HepG2 (cell line): ENCODE data around the gene PXDC1. TPM values are rescaled to one million over a fixed set of nuclear protein-coding genes. Genes with fewer than 3 reads are reported as not detected.

Experiments
- ATAC-seq: fragments of 200-7000 bp; cut with Tn5 transposase; 3 replicates; pipeline ENCODE4 v1.9.1; 2020; ENCODE audit warnings: mild to moderate bottlenecking, moderate library complexity
- BruUV-seq: library from RNA; stranded (reverse); fragments of 400-500 nt; replicated peaks from 2 replicates; lab custom pipeline; 2021; lab: Mats Ljungman, UMichigan
- CTCF ChIA-PET: fragments of 300-600 bp; formaldehyde crosslinking; extraction: SDS; loops from one replicate; lab custom pipeline; 2021; ENCODE audit warnings: low total read pairs, inconsistent platforms, low intra/inter-chr PET ratio; lab: Yijun Ruan, JAX
- POLR2A ChIA-PET: fragments of 350-600 bp; sonication (Branson Sonifier 250); formaldehyde crosslinking; loops from one replicate; lab custom pipeline; 2020; ENCODE audit warnings: antibody characterized with exemption, inconsistent platforms; lab: Yijun Ruan, JAX
- DNase-seq: peaks from one replicate; pipeline ENCODE4 v3.0.0-alpha.2; 2015; ENCODE audit warnings: low spot score
- FAIRE-seq: peaks from 3 replicates; lab custom pipeline; 2011; peaks lifted over from hg19 to GRCh38; lab: Jason Lieb, UNC
- H2AFZ ChIP-seq: one replicate; pipeline ENCODE4 v1.6.1; 2011; ENCODE audit warnings: low read length, inconsistent platforms
- H3K27ac ChIP-seq: fragments of 300-600 bp; 3 replicates; pipeline ENCODE4 v1.8.0; 2011; ENCODE audit warnings: mixed run types, mild to moderate bottlenecking, mixed read lengths, low read length, inconsistent platforms; ENCODE audit not compliant: insufficient read depth; ENCODE audit errors: extremely low read length
- H3K27me3 ChIP-seq, 2 experiments: fragments of 200-600 bp in 1 of 2; 2 replicates in 1 of 2; 3 replicates in 1 of 2; pipeline versions ENCODE4 v1.6.0 to v1.8.0; 2011; ENCODE audit warnings: low read length in 2 of 2, mild to moderate bottlenecking in 2 of 2, moderate library complexity in 2 of 2, inconsistent platforms in 1 of 2; ENCODE audit not compliant: insufficient read depth in 2 of 2, control insufficient read depth in 1 of 2
- H3K36me3 ChIP-seq, 2 experiments: fragments of 200-600 bp in 1 of 2; replicated peaks in 1 of 2; 2 replicates in 1 of 2; 3 replicates in 1 of 2; pipeline versions ENCODE4 v1.5.1 to v1.8.0; 2011; ENCODE audit warnings: low read length in 2 of 2, inconsistent platforms in 1 of 2; ENCODE audit not compliant: insufficient read depth in 2 of 2, control insufficient read depth in 1 of 2
- H3K4me1 ChIP-seq: 2 replicates; pipeline ENCODE4 v1.5.1; 2012; ENCODE audit warnings: low read length, inconsistent platforms; ENCODE audit not compliant: insufficient read depth
- H3K4me2 ChIP-seq: 2 replicates; pipeline ENCODE4 v1.6.0; 2011; ENCODE audit warnings: low read depth, low read length, inconsistent platforms
- H3K4me3 ChIP-seq, 3 experiments: fragments of 200-600 bp in 1 of 3; sonication (generic), shearing (Covaris generic) in 1 of 3; replicated peaks in 1 of 3; 2 replicates each; pipeline ENCODE4 v1.5.1; 2011 to 2016; ENCODE audit warnings: low read length in 3 of 3, inconsistent platforms in 2 of 3, low read depth in 2 of 3, mild to moderate bottlenecking in 2 of 3, control low read depth in 1 of 3, mixed read lengths in 1 of 3; ENCODE audit not compliant: insufficient read depth in 1 of 3
- H3K79me2 ChIP-seq: one replicate; pipeline ENCODE4 v1.6.1; 2011; ENCODE audit warnings: low read length, inconsistent platforms; ENCODE audit not compliant: insufficient read depth
- H3K9ac ChIP-seq: 2 replicates; pipeline ENCODE4 v1.6.0; 2011; ENCODE audit warnings: mild to moderate bottlenecking, low read depth, low read length, inconsistent platforms; ENCODE audit not compliant: insufficient read depth
- H3K9me3 ChIP-seq: 2 replicates; pipeline ENCODE4 v1.5.1; 2012; ENCODE audit warnings: mild to moderate bottlenecking, low read length
- H4K20me1 ChIP-seq: 2 replicates; pipeline ENCODE4 v1.6.0; 2011; ENCODE audit warnings: inconsistent platforms, mild to moderate bottlenecking, low read length, moderate library complexity; ENCODE audit not compliant: insufficient read depth
- CBFB ChIP-seq: sonication (generic); formaldehyde crosslinking; IDR thresholded peaks from 2 replicates; pipeline ENCODE4 v1.4.0; 2020; ENCODE audit warnings: missing genetic modification reagents
- GLMP ChIP-seq: sonication (generic); formaldehyde crosslinking; IDR thresholded peaks from 2 replicates; pipeline ENCODE4 v1.9.0; 2021; ENCODE audit warnings: missing genetic modification reagents, mild to moderate bottlenecking, borderline replicate concordance
- MZF1 ChIP-seq: sonication (generic); formaldehyde crosslinking; IDR thresholded peaks from 2 replicates; pipeline ENCODE4 v1.8.1; 2023; ENCODE audit warnings: mild to moderate bottlenecking, missing genetic modification reagents, borderline replicate concordance
- PHF21A ChIP-seq: sonication (generic); formaldehyde crosslinking; IDR thresholded peaks from 2 replicates; pipeline ENCODE4 v1.5.0; 2020; ENCODE audit warnings: mild to moderate bottlenecking, missing genetic modification reagents
- SP4 ChIP-seq: sonication (generic); formaldehyde crosslinking; IDR thresholded peaks from 2 replicates; pipeline ENCODE4 v1.8.1; 2023; ENCODE audit warnings: mild to moderate bottlenecking, missing genetic modification reagents
- TOPORS ChIP-seq: sonication (generic); formaldehyde crosslinking; IDR thresholded peaks from 2 replicates; pipeline ENCODE4 v1.8.0; 2023; ENCODE audit warnings: mild to moderate bottlenecking, missing genetic modification reagents
- ZNF17 ChIP-seq: sonication (generic); formaldehyde crosslinking; IDR thresholded peaks from 2 replicates; pipeline ENCODE4 v1.5.0; 2020; ENCODE audit warnings: mild to moderate bottlenecking, missing genetic modification reagents
- ZNF18 ChIP-seq: sonication (generic); formaldehyde crosslinking; IDR thresholded peaks from 2 replicates; pipeline ENCODE4 v1.8.0; 2022; ENCODE audit warnings: mild to moderate bottlenecking, missing genetic modification reagents; ENCODE audit not compliant: insufficient replicate concordance
- ZNF281 ChIP-seq: sonication (generic); formaldehyde crosslinking; IDR thresholded peaks from 2 replicates; pipeline ENCODE4 v1.4.0; 2020; ENCODE audit warnings: missing genetic modification reagents, borderline replicate concordance
- ZNF44 ChIP-seq: sonication (generic); formaldehyde crosslinking; IDR thresholded peaks from 2 replicates; pipeline ENCODE4 v1.5.1; 2020; ENCODE audit warnings: mild to moderate bottlenecking, missing genetic modification reagents
- WGBS: methylation state at CpG from one replicate; pipeline ENCODE4 v1.1.6; 2017; ENCODE audit warnings: low lambda C conversion rate; 5-methylcytosine and 5-hydroxymethylcytosine counted together
- in situ Hi-C: cut with HindIII; loops from 2 replicates; pipeline ENCODE4 v1.10.0; 2017; ENCODE audit warnings: low pct_unique_long_range_greater_than_20kb; ENCODE audit not compliant: extremely low pct_ligation_motif_present
- intact Hi-C: fragments of 100-400 bp; cut with micrococcal nuclease; formaldehyde crosslinking; loops from one replicate; pipeline ENCODE4 v1.10.0; 2022; ENCODE audit not compliant: unreplicated experiment
- polyA plus RNA-seq, 8 experiments: library from polyadenylated mRNA; depleted of rRNA in 3 of 8; stranded (reverse) in 7 of 8; unstranded in 1 of 8; fragments of >200 nt; fragmentation: Illumina TruSeq in 4 of 8; extraction: Trizol in 4 of 8; gene quantifications; 2 replicates each; pipeline versions ENCODE4 v1.2.1 to v1.2.3, GENCODE V29; 2011 to 2016; ENCODE audit warnings: low read depth in 4 of 8, missing spikeins in 1 of 8, mixed read lengths in 1 of 8; ENCODE audit not compliant: insufficient read depth in 1 of 8
- total RNA-seq, 5 experiments: library from RNA; depleted of rRNA; stranded (reverse); fragments of >200 nt; fragmentation: Illumina TruSeq; extraction: Trizol; gene quantifications; 2 replicates each; pipeline ENCODE4 v1.2.3, GENCODE V29; 2016; ENCODE audit warnings: low read depth in 1 of 5
- TF ChIP-seq, protein P1 (sequence below), 2 experiments: sonication (generic) in 1 of 2; formaldehyde crosslinking in 1 of 2; IDR thresholded peaks; 2 replicates each; pipeline versions ENCODE4 v1.4.0 to v1.6.1; 2016 to 2020; ENCODE audit warnings: borderline replicate concordance in 1 of 2, low read depth in 1 of 2, mild to moderate bottlenecking in 1 of 2, missing genetic modification reagents in 1 of 2
- TF ChIP-seq, protein P2 (sequence below): sonication (generic); formaldehyde crosslinking; IDR thresholded peaks from 2 replicates; pipeline ENCODE4 v1.4.0; 2020; ENCODE audit warnings: missing genetic modification reagents

PXDC1 gene
- total and polyA plus RNA-seq, 2 of the 13 experiments (the other 11 are each of a cell fraction or from before 2014, with no cell fraction given) = 32.4 to 34.7 TPM

- Histone ChIP-seq H3K9me3 (no peaks in the 10 kb centered on the region), H3K9ac (no peak overlapping the region), H3K4me3 (no peak overlapping the region), H3K79me2 (no peaks in the 10 kb centered on the region), H3K27ac (no peak overlapping the region), H4K20me1 (no peaks in the 10 kb centered on the region), H2AFZ (no peak overlapping the region), H3K4me2 (no peak overlapping the region), H3K4me1 (peaks cover 56% of the 10 kb centered on the region), H3K27me3 (no peaks in the 10 kb centered on the region; a peak in 1 of 5 replicates), H3K36me3 (no peaks in the 10 kb centered on the region; a peak in 1 of 5 replicates)
- ATAC-seq (no peak), DNase-seq (no peak), FAIRE-seq (no peak)
- in situ Hi-C loops (no loop called here), intact Hi-C loops (no loop called here)
- ChIA-PET POLR2A (no interaction called here), CTCF (no interaction called here)
- WGBS = 76% methylated on average over 8 of the region's 8 CpGs
- no TSS peak for BruUV-seq
- TF ChIP-seq GLMP (CRISPR knock-in tag) (no peak), SP4 (no peak), ZNF18 (CRISPR knock-in tag) (no peak), TOPORS (no peak), PHF21A (CRISPR knock-in tag) (no peak), MZF1 (CRISPR knock-in tag) (no peak), CBFB (CRISPR knock-in tag) (no peak), ZNF281 (CRISPR knock-in tag) (no peak), ZNF44 (no peak), ZNF17 (no peak)
- TF ChIP-seq, protein P1, sequence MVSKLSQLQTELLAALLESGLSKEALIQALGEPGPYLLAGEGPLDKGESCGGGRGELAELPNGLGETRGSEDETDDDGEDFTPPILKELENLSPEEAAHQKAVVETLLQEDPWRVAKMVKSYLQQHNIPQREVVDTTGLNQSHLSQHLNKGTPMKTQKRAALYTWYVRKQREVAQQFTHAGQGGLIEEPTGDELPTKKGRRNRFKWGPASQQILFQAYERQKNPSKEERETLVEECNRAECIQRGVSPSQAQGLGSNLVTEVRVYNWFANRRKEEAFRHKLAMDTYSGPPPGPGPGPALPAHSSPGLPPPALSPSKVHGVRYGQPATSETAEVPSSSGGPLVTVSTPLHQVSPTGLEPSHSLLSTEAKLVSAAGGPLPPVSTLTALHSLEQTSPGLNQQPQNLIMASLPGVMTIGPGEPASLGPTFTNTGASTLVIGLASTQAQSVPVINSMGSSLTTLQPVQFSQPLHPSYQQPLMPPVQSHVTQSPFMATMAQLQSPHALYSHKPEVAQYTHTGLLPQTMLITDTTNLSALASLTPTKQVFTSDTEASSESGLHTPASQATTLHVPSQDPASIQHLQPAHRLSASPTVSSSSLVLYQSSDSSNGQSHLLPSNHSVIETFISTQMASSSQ (IDR thresholded peaks at IDR 0.05; ENCODE audit: low read depth) = no peak
- TF ChIP-seq, protein P1 (CRISPR knock-in tag; IDR thresholded peaks at IDR 0.05; ENCODE audit: borderline replicate concordance) = no peak
- TF ChIP-seq, protein P2, sequence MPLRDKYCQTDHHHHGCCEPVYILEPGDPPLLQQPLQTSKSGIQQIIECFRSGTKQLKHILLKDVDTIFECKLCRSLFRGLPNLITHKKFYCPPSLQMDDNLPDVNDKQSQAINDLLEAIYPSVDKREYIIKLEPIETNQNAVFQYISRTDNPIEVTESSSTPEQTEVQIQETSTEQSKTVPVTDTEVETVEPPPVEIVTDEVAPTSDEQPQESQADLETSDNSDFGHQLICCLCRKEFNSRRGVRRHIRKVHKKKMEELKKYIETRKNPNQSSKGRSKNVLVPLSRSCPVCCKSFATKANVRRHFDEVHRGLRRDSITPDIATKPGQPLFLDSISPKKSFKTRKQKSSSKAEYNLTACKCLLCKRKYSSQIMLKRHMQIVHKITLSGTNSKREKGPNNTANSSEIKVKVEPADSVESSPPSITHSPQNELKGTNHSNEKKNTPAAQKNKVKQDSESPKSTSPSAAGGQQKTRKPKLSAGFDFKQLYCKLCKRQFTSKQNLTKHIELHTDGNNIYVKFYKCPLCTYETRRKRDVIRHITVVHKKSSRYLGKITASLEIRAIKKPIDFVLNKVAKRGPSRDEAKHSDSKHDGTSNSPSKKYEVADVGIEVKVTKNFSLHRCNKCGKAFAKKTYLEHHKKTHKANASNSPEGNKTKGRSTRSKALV = no peak
Observed at GRCh38 chr6:3781504-3781903, 30.0 kb upstream of the PXDC1 start.
